Cerebellar cortex (tissue), 1 donor: ENCODE results near the gene OAS1.
A peak's percentile ranks its signal among the peaks of the same experiment; 100 is the strongest.
"Not testable (repeated sequence)": the region's sequence is repeated elsewhere in the genome, so short reads cannot be mapped to it uniquely, and the experiment has no call there.

Experiments
- DNase-seq: peaks from one replicate; pipeline ENCODE4 v3.0.0-alpha.2; 2015; ENCODE audit warnings: low spot score

OAS1 gene

DNA sequence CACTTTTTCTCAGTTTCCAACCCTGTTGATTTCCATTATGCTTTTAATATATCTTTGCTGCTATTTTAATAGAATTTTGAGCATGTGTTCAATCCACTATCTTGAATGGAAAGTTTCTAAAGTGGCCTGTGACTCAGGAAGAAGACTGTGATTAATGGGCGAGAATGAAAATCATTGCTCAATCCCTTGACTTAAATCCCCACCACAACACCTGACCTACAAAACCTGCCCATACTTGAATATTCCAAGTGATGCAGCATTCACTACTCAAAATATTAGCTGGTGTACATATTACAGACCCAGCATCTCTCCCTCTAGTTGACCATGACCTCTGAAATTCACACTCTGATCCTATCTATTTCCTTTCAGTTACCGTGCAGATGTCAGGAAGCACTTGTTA is 30.2 kb downstream of the OAS1 start:
- DNase-seq, result no peak

DNA sequence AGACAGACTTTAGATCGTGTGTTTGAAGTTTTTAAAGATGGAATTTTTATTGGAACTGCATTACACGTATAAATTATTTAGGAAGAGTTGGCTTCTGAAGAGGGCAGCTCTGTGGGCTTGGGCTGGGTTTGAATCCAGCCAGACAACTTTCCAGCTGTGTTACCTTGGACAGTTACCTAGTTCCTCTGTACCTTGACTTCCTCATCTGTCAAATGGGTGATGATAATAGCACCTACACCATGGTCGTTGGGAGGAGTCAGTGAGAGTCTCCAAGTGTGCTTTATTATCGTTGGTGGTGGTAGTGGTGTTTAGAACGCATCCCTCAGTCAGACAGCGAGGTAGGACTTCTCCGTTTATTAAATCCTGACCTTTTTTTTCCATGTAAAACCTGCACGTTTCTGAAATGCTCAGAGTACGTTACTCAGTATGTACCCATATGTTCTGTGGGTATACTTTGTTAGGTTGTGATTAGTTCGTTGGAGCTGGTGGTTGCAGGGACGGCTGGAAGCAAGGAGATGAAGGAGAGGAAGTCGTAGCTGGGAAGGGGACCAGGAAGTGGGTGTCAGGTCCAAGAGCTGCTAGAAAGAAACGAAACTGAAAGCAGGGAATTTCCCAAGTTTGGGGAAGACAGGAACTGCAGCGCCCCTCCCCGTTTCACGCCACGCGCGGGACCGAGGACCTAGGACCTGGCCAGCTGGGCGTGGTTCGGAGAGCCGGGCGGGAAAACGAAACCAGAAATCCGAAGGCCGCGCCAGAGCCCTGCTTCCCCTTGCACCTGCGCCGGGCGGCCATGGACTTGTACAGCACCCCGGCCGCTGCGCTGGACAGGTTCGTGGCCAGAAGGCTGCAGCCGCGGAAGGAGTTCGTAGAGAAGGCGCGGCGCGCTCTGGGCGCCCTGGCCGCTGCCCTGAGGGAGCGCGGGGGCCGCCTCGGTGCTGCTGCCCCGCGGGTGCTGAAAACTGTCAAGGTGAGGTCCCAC is 31.3 kb downstream of the OAS1 start, which contains the start of gene OAS3:
OAS3 (plus strand) TSS at position 734 of the 979 bp plus-strand sequence; CDS start at position 791, 57 bp downstream.
- DNase-seq, result peak; percentile 50

DNA sequence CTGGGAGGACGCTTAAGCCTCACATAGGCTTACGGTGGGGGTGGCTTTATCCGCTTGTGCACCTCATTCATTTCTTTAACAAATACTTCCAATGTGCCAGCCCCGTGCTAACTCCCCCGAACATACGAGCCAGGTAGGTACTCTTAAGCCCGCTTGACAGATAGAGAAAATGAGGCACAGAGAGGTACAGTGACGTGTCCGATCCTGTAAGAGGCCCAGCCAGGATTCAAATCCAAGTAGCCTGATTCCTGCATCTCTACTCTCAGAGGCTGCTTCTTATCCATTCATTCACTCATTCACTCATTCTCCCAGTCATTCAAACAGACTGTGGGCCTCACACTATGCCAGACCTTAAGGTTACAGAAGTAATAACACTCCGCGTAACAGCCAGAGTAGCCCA is 32.0 kb downstream of the OAS1 start:
- no peak for DNase-seq

DNA sequence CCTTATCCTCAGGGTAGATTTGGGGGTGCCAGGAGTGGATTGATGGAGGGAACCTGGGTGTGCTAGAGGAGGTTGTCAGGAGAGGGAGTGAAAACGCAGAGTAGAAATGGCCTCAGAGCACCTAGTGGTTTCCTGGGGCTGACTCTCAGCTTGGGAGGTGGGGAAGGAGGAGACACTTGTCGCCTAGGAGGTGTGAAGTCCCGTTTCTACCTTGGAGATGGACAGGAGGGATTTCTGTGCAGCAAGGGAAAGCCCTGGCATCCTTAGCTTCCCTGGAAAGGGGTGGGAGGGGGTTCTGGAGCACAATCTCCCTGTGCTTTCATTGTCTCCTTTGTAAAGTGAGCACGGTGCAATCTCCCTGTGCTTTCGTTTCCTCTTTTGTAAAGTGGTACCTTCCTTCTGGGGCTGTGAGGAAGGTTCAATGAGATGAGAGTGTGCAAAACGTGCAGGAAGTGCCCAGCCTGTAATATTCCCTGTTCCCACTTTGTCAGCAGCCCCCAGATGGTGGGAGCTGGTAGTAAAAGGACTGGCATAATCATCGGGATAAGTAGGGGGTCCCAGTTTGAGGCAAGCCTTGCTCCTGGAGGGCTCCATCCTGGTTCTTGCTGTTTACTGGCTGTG is 33.1 kb downstream of the OAS1 start:
- DNase-seq, result no peak

- DNase-seq, result peak; percentile 86
These were observed 35.0 kb downstream of the OAS1 start for GRCh38 chr12:112941528-112942335.

GRCh38 chr12:112942572-112942971 is 35.8 kb downstream of the OAS1 start:
- DNase-seq, result no peak

GRCh38 chr12:112944024-112944690 is 37.4 kb downstream of the OAS1 start:
- DNase-seq, result no peak

GRCh38 chr12:112945515-112945914 is 38.8 kb downstream of the OAS1 start:
- DNase-seq, result no peak

- peak; percentile 63 for DNase-seq
These were observed 39.7 kb downstream of the OAS1 start for GRCh38 chr12:112946236-112947000.

DNA sequence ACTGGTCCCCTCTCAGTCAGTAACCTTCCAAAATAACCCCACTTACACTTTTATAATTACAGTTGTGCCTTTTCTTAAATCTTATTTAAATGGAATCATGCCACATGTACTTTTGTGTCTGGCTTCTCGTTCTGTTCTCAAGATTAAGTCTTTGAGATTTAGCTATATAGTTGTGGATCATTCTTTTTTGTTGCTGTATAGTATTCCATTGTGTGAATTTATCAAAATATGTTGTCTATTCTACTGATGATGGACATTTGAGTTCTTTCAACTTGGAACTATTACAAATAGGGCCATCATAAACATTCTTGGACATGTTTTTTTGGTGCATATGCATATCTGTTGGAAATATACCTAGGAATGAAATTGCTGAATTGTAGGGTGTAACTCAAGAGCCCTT is 40.6 kb downstream of the OAS1 start:
- no peak for DNase-seq

- no peak for DNase-seq
These were observed 41.0 kb downstream of the OAS1 start for GRCh38 chr12:112947761-112948160.

DNA sequence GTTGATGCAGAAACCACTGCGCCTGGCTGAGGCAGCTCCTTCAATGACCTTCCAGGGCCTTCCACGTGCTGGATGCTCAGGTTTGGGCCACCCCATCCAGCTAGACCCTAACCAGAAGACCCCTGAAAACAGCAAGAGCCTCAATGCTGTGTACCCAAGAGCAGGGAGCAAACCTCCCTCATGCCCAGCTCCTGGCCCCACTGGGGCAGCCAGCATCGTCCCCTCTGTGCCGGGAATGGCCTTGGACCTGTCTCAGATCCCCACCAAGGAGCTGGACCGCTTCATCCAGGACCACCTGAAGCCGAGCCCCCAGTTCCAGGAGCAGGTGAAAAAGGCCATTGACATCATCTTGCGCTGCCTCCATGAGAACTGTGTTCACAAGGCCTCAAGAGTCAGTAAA is 42.0 kb downstream of the OAS1 start:
- DNase-seq, result no peak

- no peak for DNase-seq
These were observed 43.9 kb downstream of the OAS1 start for GRCh38 chr12:112950701-112951100.

DNA sequence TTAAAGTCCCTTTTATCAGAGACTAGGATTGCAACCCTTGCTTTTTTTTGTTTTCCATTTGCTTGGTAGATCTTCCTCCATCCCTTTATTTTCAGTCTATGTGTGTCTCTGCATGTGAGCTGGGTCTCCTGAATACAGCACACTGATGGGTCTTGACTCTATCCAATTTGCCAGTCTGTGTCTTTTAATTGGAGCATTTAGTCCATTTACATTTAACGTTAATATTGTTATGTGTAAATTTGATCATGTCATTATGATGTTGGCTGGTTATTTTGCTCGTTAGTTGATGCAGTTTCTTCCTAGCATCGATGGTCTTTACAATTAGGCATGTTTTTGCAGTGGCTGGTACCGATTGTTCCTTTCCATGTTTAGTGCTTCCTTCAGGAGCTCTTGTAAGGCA is 50.4 kb downstream of the OAS1 start:
- DNase-seq, result not testable (repeated sequence)

DNA sequence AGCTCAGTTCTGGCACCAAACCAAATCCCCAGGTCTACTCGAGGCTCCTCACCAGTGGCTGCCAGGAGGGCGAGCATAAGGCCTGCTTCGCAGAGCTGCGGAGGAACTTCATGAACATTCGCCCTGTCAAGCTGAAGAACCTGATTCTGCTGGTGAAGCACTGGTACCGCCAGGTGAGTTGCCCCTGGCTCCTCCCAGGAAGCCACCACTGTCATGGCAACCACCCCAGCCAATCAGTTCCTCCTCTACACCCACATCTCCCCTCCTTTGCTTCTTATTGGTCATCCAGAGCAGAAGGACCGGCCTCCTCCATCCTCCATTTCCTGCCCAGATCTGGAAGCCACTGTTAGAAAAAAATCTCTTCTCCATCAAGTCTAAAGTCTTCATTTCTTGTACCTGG is 54.3 kb downstream of the OAS1 start:
- no peak for DNase-seq

DNA sequence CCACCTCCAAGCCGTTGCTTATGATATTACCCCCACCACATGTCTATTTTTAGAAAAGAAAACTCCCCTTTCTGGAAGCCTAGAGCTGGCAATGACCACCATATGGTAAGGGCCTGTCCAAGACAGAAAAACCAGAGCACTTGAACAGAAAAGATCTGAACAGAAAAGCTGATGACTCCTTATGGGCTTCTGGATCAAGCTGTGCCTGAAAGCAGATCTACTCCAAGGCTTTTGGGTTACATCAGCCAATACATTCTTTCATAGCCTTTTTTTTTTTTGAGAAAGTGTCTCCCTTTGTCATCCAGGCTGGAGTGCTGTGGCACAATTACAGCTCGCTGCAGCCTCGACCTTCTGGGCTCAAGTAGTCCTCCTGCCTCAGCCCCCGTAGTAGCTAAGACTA is 54.8 kb downstream of the OAS1 start:
- no peak for DNase-seq

GRCh38 chr12:112962561-112962960 is 55.8 kb downstream of the OAS1 start:
- no peak for DNase-seq

GRCh38 chr12:112963227-112963861 is 56.6 kb downstream of the OAS1 start:
- DNase-seq, result peak; percentile 25

- peak; percentile 28 for DNase-seq
These were observed 57.4 kb downstream of the OAS1 start for GRCh38 chr12:112964067-112964670.

- no peak for DNase-seq
These were observed 58.2 kb downstream of the OAS1 start for GRCh38 chr12:112964915-112965314.
